ENCODE measurements around the gene DMPK.

DNA sequence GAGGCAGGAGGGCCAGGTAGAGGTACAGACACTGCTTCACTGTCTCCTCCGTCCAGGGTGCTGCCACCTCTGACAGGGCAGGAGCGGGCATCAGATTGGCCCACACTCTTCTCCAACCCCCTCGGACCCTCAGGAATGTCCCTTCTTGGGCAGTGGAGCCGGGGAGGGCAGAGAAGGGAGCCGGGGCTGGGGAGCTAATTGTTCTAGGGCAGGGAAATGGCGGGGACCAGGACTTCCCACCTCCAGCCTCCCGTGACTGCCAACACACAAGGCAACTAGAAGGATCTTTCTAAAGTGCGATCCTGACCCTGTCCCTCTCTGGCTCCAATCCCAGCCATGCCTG, 42.9 kb upstream of the DMPK start:
- TF ChIP-seq CTCF (IDR thresholded peaks at IDR 0.05): no peak
- no peak for TF ChIP-seq POLR2A (IDR thresholded peaks at IDR 0.05)
